LHCN-M2 (cell line): ENCODE measurements around the gene MICU1. TPM values are rescaled to one million over a fixed set of nuclear protein-coding genes. Genes with fewer than 3 reads are reported as not detected.
"Not testable (repeated sequence)": the region's sequence is repeated elsewhere in the genome, so short reads cannot be mapped to it uniquely, and the experiment has no call there.

ENCODE experiments used
- DNase-seq: peaks from one replicate; pipeline ENCODE4 v3.0.0-alpha.2; 2012; ENCODE audit warnings: low read depth
- total RNA-seq: library from RNA; depleted of rRNA; stranded (reverse); fragments of >200 nt; gene quantifications from 2 replicates; pipeline ENCODE4 v1.2.3, GENCODE V29; 2014

Gene MICU1
- total RNA-seq, 1 experiment from 2014 or later, result 58.2 TPM

DNA sequence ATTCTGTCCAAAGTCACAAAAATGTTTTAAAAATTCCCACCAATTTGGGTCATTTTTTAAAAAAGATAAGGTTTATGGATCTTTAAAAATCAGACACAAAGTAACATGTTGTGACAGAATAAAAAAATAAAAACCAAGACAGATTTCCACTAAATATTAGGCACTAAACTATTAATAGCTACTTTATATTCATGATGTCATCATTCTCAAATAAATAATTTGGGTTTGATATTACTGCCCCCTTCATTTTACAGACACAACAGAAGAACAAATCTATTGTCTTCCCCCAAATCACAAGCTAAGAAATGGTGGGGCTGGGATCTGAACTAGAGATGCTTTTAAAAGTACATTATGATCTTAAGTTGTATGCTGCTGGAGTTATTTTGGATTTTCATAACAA lies 119.4 kb downstream of the MICU1 start:
- DNase-seq, result no peak

- no peak for DNase-seq
These were observed 120.4 kb downstream of the MICU1 start for GRCh38 chr10:72505435-72505834.

DNA sequence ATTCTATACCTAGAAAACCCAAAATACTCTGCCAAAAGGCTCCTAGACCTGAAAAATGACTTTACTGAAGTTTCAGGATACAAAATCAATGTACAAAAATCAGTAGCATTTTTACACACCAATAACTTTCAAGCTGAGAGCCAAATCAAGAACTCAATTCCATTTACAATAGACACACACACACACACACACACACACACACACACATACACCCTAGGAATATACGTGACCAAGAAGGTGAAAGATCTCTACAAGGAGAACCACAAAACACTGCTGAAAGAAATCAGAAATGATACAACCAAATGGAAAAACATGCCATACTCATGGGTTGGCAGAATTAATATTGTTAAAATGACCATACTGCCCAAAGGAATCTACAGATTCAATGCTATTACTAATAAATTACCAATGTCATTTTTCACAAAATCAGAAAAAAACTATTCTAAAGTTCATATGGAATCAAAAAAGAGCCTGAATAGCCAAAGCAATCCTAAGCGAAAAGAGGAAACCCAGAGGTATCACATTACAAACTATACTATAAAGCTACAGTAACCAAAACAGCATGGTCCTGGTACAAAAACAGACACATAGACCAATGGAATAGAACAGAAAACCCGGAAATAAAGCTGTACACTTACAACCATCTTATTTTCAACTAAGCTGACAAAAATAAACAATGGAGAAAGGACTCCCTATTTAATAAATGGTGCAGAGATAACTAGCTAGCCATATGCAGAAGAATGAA lies 122.0 kb downstream of the MICU1 start:
- DNase-seq, result no peak

DNA sequence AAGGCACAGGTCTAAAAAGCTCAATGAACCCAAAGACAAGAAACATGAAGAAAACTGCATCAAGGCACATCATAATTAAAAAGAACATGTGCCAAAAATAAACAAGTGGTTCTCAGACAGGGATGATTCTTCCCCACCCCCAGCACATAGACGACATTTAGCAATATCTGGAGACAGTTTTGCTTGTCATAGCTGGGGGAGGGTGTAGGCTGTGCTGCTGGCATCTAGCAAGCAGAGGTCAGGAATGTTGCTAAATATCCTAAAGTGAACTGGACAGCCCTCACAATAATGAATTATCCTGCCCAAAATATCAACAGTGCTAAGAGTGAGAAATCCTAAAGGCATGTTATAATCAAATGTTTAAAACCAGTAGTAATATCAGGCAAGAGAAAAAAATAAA lies 122.6 kb downstream of the MICU1 start:
- DNase-seq, result peak; percentile 64

DNA sequence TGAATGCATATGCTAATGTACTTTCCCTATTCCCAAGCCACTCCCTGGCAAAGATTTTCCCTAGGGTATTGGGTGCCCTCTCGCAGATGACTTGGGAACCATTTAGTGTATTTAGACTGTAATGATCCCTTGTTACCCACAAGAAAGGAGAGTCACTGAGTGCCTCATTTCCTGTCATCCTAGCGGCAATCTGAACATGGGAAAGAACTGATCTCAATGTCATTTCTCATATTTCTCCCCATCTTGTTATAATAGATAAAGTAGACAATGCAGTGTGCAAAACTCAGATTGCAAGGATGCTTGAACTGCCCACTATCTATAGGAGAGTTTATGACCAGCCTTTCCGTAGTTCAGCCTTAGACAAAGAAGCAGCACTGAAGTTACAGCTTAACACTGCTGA lies 123.3 kb downstream of the MICU1 start:
- DNase-seq, result peak; percentile 17

DNA sequence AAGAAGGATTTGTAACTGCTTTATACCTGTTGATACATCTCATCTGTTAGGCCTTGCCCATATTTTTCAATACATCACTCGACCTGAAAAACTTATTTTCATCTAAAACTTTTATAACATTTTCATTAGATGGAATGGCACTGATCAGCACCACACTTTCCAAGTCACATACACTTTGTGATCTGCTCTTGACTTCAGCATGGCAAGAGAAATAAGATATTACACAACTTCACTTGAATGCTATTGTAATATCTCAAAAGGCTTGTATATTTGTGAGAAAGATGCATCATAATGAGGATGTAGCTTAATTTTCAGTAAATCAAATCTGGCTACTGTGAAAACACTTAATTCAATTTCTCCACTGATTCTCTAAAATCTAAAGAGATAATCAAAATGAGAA lies 126.2 kb downstream of the MICU1 start:
- DNase-seq, result no peak

DNA sequence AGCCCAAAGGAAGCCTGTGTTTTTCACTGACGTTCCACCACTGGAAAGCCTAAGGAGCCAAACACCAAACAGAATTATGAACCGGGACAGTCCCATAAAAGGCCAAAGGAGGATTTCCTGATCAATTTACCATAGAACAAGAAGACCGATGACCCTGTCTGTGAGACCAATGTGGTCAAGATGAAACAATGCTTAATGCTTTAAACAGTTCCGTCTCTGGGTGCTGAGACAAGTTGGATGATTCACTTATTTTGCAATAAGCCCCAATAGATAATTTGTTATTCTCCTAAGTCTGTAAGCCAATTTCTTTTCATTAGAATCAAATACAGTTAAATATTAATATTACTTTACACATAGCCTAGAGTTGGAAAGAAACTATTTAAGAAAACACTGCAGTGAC lies 134.9 kb downstream of the MICU1 start:
- DNase-seq, result no peak

GRCh38 chr10:72487521-72487920 lies 138.4 kb downstream of the MICU1 start:
- no peak for DNase-seq

GRCh38 chr10:72487116-72487515 lies 138.8 kb downstream of the MICU1 start:
- no peak for DNase-seq

DNA sequence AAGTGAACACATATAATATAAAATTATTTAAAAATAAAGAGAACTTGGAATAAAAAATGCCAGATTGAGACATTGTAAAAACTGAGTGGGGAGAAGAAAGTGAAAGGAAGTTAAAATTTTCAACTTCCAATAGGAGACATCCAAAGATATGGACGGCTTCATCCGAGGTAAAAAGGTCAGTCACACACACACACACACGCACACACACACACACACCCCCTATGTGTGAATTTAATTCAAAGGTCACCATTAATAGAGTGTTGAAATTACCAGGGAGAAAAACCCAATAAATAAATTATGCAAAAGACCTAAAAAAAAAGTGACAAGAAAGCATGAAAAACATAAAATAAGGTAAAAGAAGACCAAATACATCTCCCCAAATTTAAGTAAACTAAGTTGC lies 140.2 kb downstream of the MICU1 start:
- DNase-seq, result no peak

DNA sequence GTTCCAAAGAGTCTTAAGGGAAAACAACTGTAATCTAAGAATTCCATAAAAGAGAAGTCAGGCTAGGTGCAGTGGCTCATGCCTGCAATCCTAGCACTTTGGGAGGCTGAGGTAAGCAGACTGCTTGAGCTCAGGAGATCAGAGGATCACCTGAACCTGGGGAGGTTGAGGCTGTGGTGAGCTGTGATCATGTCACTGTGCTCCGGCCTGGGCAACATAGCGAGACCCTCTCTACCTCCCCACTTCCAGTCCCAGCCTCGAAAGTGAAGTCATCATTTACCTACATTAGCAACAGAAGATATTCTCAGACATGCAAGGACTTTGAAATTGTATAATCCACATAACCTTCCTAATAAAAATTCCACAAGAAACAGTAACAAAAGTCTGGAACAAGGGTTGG lies 141.4 kb downstream of the MICU1 start:
- DNase-seq, result no peak

- no peak for DNase-seq
These were observed 142.4 kb downstream of the MICU1 start for GRCh38 chr10:72483471-72483870.

GRCh38 chr10:72480861-72481260 lies 145.0 kb downstream of the MICU1 start:
- no peak for DNase-seq

- no peak for DNase-seq
These were observed 148.4 kb downstream of the MICU1 start for GRCh38 chr10:72477463-72477862.

DNA sequence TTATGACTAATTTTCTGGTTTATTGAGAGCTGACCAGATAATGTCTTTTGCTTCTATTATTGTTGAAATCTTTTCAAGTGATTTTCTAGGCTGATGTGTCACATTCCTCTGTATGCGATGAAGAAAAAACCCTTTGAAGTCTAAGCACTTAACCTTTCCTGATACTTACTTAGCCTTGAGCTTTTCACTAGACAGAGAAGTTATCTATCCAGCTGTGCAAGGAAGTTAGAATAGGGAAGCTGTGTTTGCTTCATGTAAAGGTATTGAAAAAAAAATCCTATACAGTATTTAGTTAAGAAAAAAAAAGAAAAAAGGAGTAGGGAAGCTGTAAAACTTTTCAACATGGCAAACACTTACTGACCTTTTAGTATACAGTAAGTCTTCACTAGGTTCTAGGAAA lies 153.6 kb downstream of the MICU1 start:
- no peak for DNase-seq

- DNase-seq, result no peak
These were observed 155.2 kb downstream of the MICU1 start for GRCh38 chr10:72470666-72471065.

DNA sequence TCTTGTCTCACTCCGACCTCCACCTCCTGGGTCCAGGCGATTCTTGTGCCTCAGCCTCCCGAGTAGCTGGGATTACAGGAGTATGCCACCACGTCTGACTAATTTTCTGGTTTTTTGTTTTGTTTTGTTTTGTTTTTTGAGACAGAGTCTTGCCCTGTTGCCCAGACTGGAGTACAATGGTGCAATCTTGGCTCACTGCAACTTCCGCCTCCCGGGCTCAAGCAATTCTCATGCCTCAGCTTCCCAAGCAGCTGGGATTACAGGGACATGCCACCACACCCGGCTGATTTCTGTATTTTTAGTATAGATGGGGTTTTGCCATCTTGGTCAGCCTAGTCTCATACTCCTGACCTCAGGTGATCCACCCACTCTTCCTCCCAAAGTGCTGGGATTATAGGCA lies 158.8 kb downstream of the MICU1 start:
- not testable (repeated sequence) for DNase-seq

DNA sequence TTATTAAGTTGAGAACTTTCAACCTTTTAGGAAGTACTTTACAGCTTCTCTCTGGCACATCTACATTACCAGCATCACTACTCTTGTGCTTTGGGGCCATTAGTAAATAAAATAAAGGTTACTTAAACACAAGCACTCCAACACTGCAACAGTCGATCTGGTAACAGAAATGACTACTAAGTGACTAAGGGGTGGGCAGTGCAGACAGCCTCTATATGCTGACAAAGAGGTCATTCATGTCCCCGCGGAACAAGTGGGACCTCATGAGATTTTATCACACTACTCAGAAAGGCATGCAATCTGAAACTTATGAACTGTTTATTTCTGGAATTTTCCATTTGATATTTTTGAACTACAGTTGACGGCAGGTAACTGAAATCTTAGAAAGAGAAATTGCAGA lies 159.9 kb downstream of the MICU1 start:
- DNase-seq, result no peak

DNA sequence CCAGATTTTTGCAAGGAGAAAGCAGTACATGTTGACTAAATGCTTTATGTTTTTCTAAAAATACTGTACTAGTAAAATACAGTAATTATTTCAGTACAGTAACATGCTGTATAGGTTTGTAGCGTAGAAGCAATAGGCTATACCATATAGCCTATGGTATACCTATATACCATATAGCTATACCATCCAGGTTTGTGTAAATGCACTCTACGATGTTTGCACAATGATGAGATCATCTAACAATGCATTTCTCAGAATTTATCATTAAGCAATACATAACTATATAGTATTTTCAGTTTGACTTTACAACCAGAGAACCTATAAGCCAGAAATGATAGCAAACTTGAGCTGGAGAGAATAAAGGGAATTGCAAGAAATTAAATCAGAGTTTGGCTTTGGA lies 161.4 kb downstream of the MICU1 start:
- no peak for DNase-seq

DNA sequence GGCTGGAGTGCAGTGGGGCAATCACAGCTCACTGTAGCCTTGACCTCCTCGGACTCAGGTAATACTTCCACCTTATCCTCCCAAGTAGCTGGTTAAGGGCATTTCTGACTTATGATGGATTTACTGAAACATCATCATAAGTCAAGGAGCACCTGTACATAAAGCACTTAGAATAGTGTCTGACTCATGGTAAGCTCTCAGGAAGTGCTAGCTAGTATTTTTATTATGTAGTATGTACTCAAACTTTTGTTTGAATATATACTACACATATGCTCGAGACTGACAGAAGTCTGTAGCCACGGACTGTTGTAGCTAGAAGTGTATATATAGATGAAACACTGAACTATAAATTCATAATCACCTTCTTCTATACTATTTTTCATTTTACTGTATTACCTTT lies 163.6 kb downstream of the MICU1 start:
- DNase-seq, result no peak

- no peak for DNase-seq
These were observed 164.8 kb downstream of the MICU1 start for GRCh38 chr10:72461085-72461484.

DNA sequence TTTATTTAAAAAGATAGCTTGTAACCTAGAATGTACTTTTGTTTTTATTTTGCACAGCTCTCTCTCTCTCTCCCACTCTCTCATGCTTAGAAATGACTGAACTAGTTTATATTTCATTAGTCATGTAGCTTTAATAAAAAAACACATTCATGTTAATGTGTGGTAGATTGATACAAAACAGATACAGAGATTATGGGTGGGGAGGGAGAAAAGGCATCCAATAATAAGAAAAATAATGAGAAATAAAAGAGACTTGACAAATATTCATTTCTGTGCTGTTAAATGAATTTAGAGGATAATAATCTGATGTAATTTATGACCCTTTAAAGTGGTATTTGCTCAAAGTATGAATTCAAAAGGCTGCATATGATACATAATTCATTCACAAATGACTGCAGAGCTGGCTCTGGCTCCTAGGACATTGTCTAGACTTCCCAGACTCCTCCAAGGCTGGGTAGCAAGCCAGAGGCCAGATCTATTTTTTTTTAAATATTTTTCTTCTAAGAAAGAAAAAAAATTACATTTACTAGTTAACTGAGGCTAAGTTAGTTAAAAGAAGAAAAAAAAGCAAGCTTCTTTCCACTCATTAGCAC lies 165.5 kb downstream of the MICU1 start:
- no peak for DNase-seq

- DNase-seq, result no peak
These were observed 166.6 kb downstream of the MICU1 start for GRCh38 chr10:72459301-72459700.
